HL-60 (cell line): ENCODE data around the gene HCLS1.

Source experiments
- DNase-seq, 2 experiments: peaks; one replicate each; pipeline ENCODE4 v3.0.0-alpha.2; 2010 to 2020; ENCODE audit warnings: low read depth in 1 of 2, low spot score in 1 of 2
- H3K27ac ChIP-seq: fragments of 250-450 bp; sonication (Bioruptor Pico); replicated peaks from 2 replicates; pipeline ENCODE4 v1.5.1; 2020; ENCODE audit warnings: mild to moderate bottlenecking, moderate library complexity
- H3K27me3 ChIP-seq: fragments of 250-450 bp; sonication (Bioruptor Pico); 2 replicates; pipeline ENCODE4 v1.5.1; 2021; ENCODE audit warnings: mild to moderate bottlenecking, moderate library complexity; ENCODE audit not compliant: insufficient read depth, poor library complexity, severe bottlenecking
- H3K4me3 ChIP-seq: replicated peaks from 2 replicates; pipeline ENCODE4 v1.5.1; 2011; ENCODE audit warnings: mild to moderate bottlenecking, control low read depth, low read length; ENCODE audit not compliant: insufficient read depth
- CTCF ChIP-seq: IDR thresholded peaks from one replicate; pipeline ENCODE4 v1.5.1; 2011; ENCODE audit warnings: low read length, control low read depth, inconsistent platforms; ENCODE audit not compliant: insufficient read depth
- GABPA ChIP-seq: IDR thresholded peaks from 2 replicates; pipeline ENCODE4 v1.6.1; 2012; ENCODE audit warnings: low read depth
- POLR2AphosphoS5 ChIP-seq: IDR thresholded peaks from 2 replicates; pipeline ENCODE4 v1.6.1; 2012; ENCODE audit warnings: low read depth
- REST ChIP-seq: IDR thresholded peaks from 2 replicates; pipeline ENCODE4 v1.6.1; 2012; ENCODE audit warnings: low read depth; ENCODE audit not compliant: insufficient replicate concordance
- SPI1 ChIP-seq: IDR thresholded peaks from 2 replicates; pipeline ENCODE4 v1.6.1; 2012; ENCODE audit warnings: low read depth, mild to moderate bottlenecking, borderline replicate concordance

The HCLS1 gene

GRCh38 chr3:121667333-121667732, 6.6 kb upstream of the HCLS1 start:
- Histone ChIP-seq H3K4me3 (no peak overlapping the region), H3K27ac (peak overlapping the region; percentile 38), H3K27me3 (no peaks in the 10 kb centered on the region)
- DNase-seq, result peak in 1 of 2 experiments; percentile 57
- TF ChIP-seq CTCF, result no peak
- TF ChIP-seq SPI1, result peak; percentile 79

- Histone ChIP-seq H3K4me3 (no peak overlapping the region), H3K27me3 (no peaks in the 10 kb centered on the region), H3K27ac (no peak overlapping the region)
- TF ChIP-seq REST (no peak), SPI1 (no peak), POLR2AphosphoS5 (no peak), CTCF (no peak), GABPA (no peak)
- no peak for DNase-seq
Measured at GRCh38 chr3:121665488-121665887, 4.8 kb upstream of the HCLS1 start.

DNA sequence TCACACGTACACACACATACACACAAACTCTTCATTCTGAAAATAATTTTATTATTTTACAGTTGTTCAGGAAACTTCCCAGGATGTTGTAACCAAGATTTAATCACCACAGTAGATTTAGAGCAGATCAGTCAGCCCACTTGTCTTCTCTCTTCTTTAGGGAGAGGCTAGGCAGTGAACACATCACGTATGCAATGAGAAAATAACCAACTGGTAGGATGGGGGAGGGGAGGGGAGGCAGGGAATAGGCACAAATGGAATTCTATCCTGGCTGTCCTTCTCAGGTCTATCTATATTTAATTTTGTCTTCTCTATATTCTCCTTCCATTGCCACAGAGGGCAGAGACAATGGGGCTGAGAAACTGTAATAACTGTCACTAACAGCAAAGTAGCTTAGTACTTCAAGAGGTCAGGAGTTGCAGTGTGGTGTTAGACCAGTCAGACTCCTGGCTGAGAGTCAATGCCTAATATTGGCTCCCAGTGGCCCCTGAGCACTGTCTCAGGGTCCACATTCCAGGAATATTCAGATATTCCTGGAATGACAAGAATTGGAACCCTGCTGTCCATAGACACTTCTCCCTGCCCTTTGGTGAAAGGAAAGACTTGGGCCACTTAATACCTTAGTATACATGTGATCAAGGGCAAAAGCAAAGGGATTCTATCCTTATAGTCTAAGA, 2.6 kb upstream of the HCLS1 start:
- Histone ChIP-seq H3K27ac (no peak overlapping the region), H3K4me3 (no peak overlapping the region), H3K27me3 (no peaks in the 10 kb centered on the region)
- DNase-seq, result no peak
- TF ChIP-seq SPI1 (no peak), REST (no peak), CTCF (no peak), GABPA (no peak), POLR2AphosphoS5 (no peak)

GRCh38 chr3:121662742-121663141, 2.0 kb upstream of the HCLS1 start:
- TF ChIP-seq REST (no peak), GABPA (no peak), SPI1 (no peak), POLR2AphosphoS5 (no peak), CTCF (no peak)
- no peaks in the 10 kb centered on the region for H3K27me3 ChIP-seq
- DNase-seq, result no peak
- H3K27ac ChIP-seq, result no peak overlapping the region
- no peak overlapping the region for H3K4me3 ChIP-seq
